ENCODE data around the gene TMEM229B. TPM values are rescaled to one million over a fixed set of nuclear protein-coding genes. Genes with fewer than 3 reads are reported as not detected.

The TMEM229B gene
- total and polyA plus RNA-seq, 2 of the 4 experiments (the other 2 are of a cell fraction): under 0.01 TPM; not detected in 1

- no peak for DNase-seq
- H3K36me3 ChIP-seq (ENCODE audit: control insufficient read depth, insufficient read depth, low read length): no peaks in the 10 kb centered on the region
- no peak overlapping the region for H3K18ac ChIP-seq (ENCODE audit: low read depth, low read length)
- no peaks in the 10 kb centered on the region for H3K9me1 ChIP-seq (ENCODE audit: insufficient read depth, low read length)
- intact Hi-C loops (cut with micrococcal nuclease): no loop called here
- H2BK20ac ChIP-seq (ENCODE audit: low read depth, low read length): no peak overlapping the region
- H3K23ac ChIP-seq (ENCODE audit: low read depth, low read length): no peak overlapping the region
- H3K27ac ChIP-seq (ENCODE audit: insufficient read depth, low read length): no peak overlapping the region
- no peaks in the 10 kb centered on the region for H4K20me1 ChIP-seq (ENCODE audit: insufficient read depth, low read length)
- H3K9ac ChIP-seq (ENCODE audit: low read depth, low read length): no peak overlapping the region
- H4K5ac ChIP-seq (ENCODE audit: low read depth, low read length): no peak overlapping the region
- ATAC-seq (ENCODE audit: low read depth): no peak
- no peak overlapping the region for H2BK5ac ChIP-seq (ENCODE audit: low read depth, low read length, poor library complexity, severe bottlenecking)
- H2BK15ac ChIP-seq (ENCODE audit: low read depth, low read length): no peak overlapping the region
- H3K14ac ChIP-seq (replicated peaks; ENCODE audit: low read depth, low read length): no peak overlapping the region
- H3K9me3 ChIP-seq (ENCODE audit: control insufficient read depth, insufficient read depth, low read length): peaks cover 9% of the 10 kb centered on the region
- no peak overlapping the region for H2AFZ ChIP-seq (replicated peaks; ENCODE audit: low read length, poor library complexity)
- in situ Hi-C loops (cut with MboI; ENCODE audit: low sequenced_read_pairs): no loop called here
- H3K4me3 ChIP-seq (ENCODE audit: insufficient read depth, low read depth, low read length): no peak overlapping the region
- WGBS, 2 experiments (ENCODE audit: extremely low coverage in 2 of 2, insufficient read length in 1 of 2): no CpG with 5 or more reads among the region's 4 CpGs
- peaks cover 5% of the 10 kb centered on the region for H3K27me3 ChIP-seq (ENCODE audit: control insufficient read depth, insufficient read depth, low read length)
- no peaks in the 10 kb centered on the region for H3K79me1 ChIP-seq (ENCODE audit: low read depth in 1 of 2, low read length in 2 of 2)
- no peak overlapping the region for H2AK9ac ChIP-seq (replicated peaks; ENCODE audit: low read depth, low read length, poor library complexity)
- no peak overlapping the region for H4K91ac ChIP-seq (ENCODE audit: insufficient read depth, low read depth, low read length)
- no peak overlapping the region for H3K4me2 ChIP-seq (ENCODE audit: low read depth, low read length)
- no peaks in the 10 kb centered on the region for H3K4me1 ChIP-seq (ENCODE audit: control insufficient read depth, insufficient read depth, low read length)
- TF ChIP-seq RFX5 (IDR thresholded peaks at IDR 0.05; ENCODE audit: low read depth, low read length): no peak
- TF ChIP-seq CHD1 (IDR thresholded peaks at IDR 0.05; ENCODE audit: low read depth, low read length): no peak
- TF ChIP-seq SMC3 (IDR thresholded peaks at IDR 0.05; ENCODE audit: low read depth, low read length): no peak
- TF ChIP-seq CEBPB (IDR thresholded peaks at IDR 0.05; ENCODE audit: low read depth, low read length): no peak
- TF ChIP-seq FOS (IDR thresholded peaks at IDR 0.05; ENCODE audit: low read depth, low read length): no peak
- TF ChIP-seq, protein P1, sequence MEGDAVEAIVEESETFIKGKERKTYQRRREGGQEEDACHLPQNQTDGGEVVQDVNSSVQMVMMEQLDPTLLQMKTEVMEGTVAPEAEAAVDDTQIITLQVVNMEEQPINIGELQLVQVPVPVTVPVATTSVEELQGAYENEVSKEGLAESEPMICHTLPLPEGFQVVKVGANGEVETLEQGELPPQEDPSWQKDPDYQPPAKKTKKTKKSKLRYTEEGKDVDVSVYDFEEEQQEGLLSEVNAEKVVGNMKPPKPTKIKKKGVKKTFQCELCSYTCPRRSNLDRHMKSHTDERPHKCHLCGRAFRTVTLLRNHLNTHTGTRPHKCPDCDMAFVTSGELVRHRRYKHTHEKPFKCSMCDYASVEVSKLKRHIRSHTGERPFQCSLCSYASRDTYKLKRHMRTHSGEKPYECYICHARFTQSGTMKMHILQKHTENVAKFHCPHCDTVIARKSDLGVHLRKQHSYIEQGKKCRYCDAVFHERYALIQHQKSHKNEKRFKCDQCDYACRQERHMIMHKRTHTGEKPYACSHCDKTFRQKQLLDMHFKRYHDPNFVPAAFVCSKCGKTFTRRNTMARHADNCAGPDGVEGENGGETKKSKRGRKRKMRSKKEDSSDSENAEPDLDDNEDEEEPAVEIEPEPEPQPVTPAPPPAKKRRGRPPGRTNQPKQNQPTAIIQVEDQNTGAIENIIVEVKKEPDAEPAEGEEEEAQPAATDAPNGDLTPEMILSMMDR (conservative IDR thresholded peaks at IDR 0.05; ENCODE audit: low read depth, low read length): no peak
- TF ChIP-seq MAFK (IDR thresholded peaks at IDR 0.05; ENCODE audit: low read depth, low read length): no peak
- TF ChIP-seq BHLHE40 (IDR thresholded peaks at IDR 0.05; ENCODE audit: low read depth, low read length): no peak
- TF ChIP-seq ELK1 (IDR thresholded peaks at IDR 0.05; ENCODE audit: borderline replicate concordance, low read depth, low read length): no peak
- TF ChIP-seq NFE2L2 (IDR thresholded peaks at IDR 0.05; ENCODE audit: low read depth, low read length): no peak
- BruUV-seq (replicated peaks): no TSS peak
- no peak overlapping the region for H3K4ac ChIP-seq (ENCODE audit: low read depth, low read length)
- CTCF ChIA-PET: no interaction called here
- no peak overlapping the region for H2AK5ac ChIP-seq (ENCODE audit: low read depth, low read length)
- H2BK120ac ChIP-seq (ENCODE audit: low read depth, low read length): no peak overlapping the region
- no peak overlapping the region for H3K56ac ChIP-seq (ENCODE audit: extremely low read depth, insufficient read depth, low read length)
- POLR2A ChIA-PET (ENCODE audit: unreplicated experiment): no interaction called here
- H4K8ac ChIP-seq (ENCODE audit: low read depth in 2 of 2, low read length in 2 of 2): no peak overlapping the region
- dilution Hi-C loops (cut with HindIII; ENCODE audit: low sequenced_read_pairs, unreplicated experiment): no loop called here
Observed at GRCh38 chr14:67497716-67498115, 9.2 kb upstream of the TMEM229B start.
